Fibroblast of peridontal ligament (primary cell): ENCODE data around the gene GTF2H4.
"Not testable (repeated sequence)": the region's sequence is repeated elsewhere in the genome, so short reads cannot be mapped to it uniquely, and the experiment has no call there.

Experiments used
- DNase-seq: peaks from one replicate; pipeline ENCODE4 v3.0.0-alpha.2; 2010; ENCODE audit errors: extremely low read depth

Gene GTF2H4

GRCh38 chr6:30907758-30908591, at the start of gene GTF2H4:
GTF2H4 (plus strand) TSS chr6:30908207.
- DNase-seq = peak; percentile 99

GRCh38 chr6:30859726-30860125, 48.3 kb upstream of the GTF2H4 start:
- DNase-seq = not testable (repeated sequence)

- DNase-seq = no peak
Observed at GRCh38 chr6:30861257-30862048, 46.6 kb upstream of the GTF2H4 start.

- DNase-seq = no peak
Observed at GRCh38 chr6:30862156-30862875, 45.7 kb upstream of the GTF2H4 start.

- no peak for DNase-seq
Observed at GRCh38 chr6:30864325-30864724, 43.7 kb upstream of the GTF2H4 start.

GRCh38 chr6:30869241-30869749, 38.7 kb upstream of the GTF2H4 start:
- DNase-seq = not testable (repeated sequence)

- DNase-seq = no peak
Observed at GRCh38 chr6:30870546-30870945, 37.5 kb upstream of the GTF2H4 start.

GRCh38 chr6:30871592-30872183, 36.3 kb upstream of the GTF2H4 start:
- DNase-seq = no peak

- DNase-seq = no peak
Observed at GRCh38 chr6:30873137-30873640, 34.8 kb upstream of the GTF2H4 start.

GRCh38 chr6:30873795-30874194, 34.2 kb upstream of the GTF2H4 start:
- DNase-seq = not testable (repeated sequence)

GRCh38 chr6:30875244-30876038, 32.6 kb upstream of the GTF2H4 start:
- no peak for DNase-seq

- peak; percentile 42 for DNase-seq
Observed at GRCh38 chr6:30876039-30876730, 31.8 kb upstream of the GTF2H4 start.

GRCh38 chr6:30877419-30878262, 30.4 kb upstream of the GTF2H4 start:
- peak; percentile 94 for DNase-seq

- no peak for DNase-seq
Observed at GRCh38 chr6:30879684-30880427, 28.2 kb upstream of the GTF2H4 start.

GRCh38 chr6:30880698-30881252, 27.2 kb upstream of the GTF2H4 start:
- DNase-seq = no peak

- no peak for DNase-seq
Observed at GRCh38 chr6:30881392-30882203, 26.4 kb upstream of the GTF2H4 start.

GRCh38 chr6:30882204-30882758, 25.7 kb upstream of the GTF2H4 start:
- no peak for DNase-seq
